OCI-LY7 (cell line): ENCODE measurements around the gene HAL.

Experiments
- EZH2phosphoT487 ChIP-seq: fragments of 200-600 bp; sonication (generic); IDR thresholded peaks from 2 replicates; pipeline ENCODE4 v1.6.1; 2018; ENCODE audit warnings: low read depth, borderline replicate concordance, mild to moderate bottlenecking, mixed run types, antibody characterized with exemption, low read length, moderate library complexity, mixed read lengths
- TF ChIP-seq, protein P1 (sequence below): fragments of 200-600 bp; sonication (generic); conservative IDR thresholded peaks from 2 replicates; pipeline ENCODE4 v1.5.1; 2014; ENCODE audit warnings: mild to moderate bottlenecking, antibody characterized with exemption, low read length, moderate library complexity, mixed read lengths

GRCh38 chr12:96044943-96045290, 48.8 kb upstream of the HAL start:
- TF ChIP-seq, protein P1, sequence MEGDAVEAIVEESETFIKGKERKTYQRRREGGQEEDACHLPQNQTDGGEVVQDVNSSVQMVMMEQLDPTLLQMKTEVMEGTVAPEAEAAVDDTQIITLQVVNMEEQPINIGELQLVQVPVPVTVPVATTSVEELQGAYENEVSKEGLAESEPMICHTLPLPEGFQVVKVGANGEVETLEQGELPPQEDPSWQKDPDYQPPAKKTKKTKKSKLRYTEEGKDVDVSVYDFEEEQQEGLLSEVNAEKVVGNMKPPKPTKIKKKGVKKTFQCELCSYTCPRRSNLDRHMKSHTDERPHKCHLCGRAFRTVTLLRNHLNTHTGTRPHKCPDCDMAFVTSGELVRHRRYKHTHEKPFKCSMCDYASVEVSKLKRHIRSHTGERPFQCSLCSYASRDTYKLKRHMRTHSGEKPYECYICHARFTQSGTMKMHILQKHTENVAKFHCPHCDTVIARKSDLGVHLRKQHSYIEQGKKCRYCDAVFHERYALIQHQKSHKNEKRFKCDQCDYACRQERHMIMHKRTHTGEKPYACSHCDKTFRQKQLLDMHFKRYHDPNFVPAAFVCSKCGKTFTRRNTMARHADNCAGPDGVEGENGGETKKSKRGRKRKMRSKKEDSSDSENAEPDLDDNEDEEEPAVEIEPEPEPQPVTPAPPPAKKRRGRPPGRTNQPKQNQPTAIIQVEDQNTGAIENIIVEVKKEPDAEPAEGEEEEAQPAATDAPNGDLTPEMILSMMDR = no peak
- TF ChIP-seq EZH2phosphoT487 = no peak
